ENCODE measurements around the gene LMO1.

GRCh38 chr11:8290081-8290810 lies 26.6 kb upstream of the LMO1 start:
- TF ChIP-seq CTCF (optimal IDR thresholded peaks at IDR 0.05 in 1 of 3, IDR thresholded peaks at IDR 0.05 in 1 of 3, conservative IDR thresholded peaks at IDR 0.05 in 1 of 3; ENCODE audit: extremely low read depth in 1 of 3, insufficient read depth in 2 of 3, low read length in 3 of 3) (no peak), EZH2 (IDR thresholded peaks at IDR 0.05; ENCODE audit: low read length) (no peak)

All from keratinocyte (primary cell).